NCI-H2196 treated with DMSO at 0.1 percent for 48 hours (cell line): Measurements from ENCODE around the gene USP28.
"Not testable (repeated sequence)": the region's sequence is repeated elsewhere in the genome, so short reads cannot be mapped to it uniquely, and the experiment has no call there.

ENCODE experiments used
- DNase-seq: peaks from one replicate; lab custom pipeline; 2025; ENCODE audit not compliant: unreplicated experiment; lab: John Stamatoyannopoulos, UW

USP28 gene

GRCh38 chr11:113838005-113838404 lies 37.4 kb downstream of the USP28 start:
- no peak for DNase-seq

- DNase-seq: no peak
Observed at GRCh38 chr11:113835306-113835705, 40.1 kb downstream of the USP28 start.

- no peak for DNase-seq
Observed at GRCh38 chr11:113833151-113833550, 42.2 kb downstream of the USP28 start.

- no peak for DNase-seq
Observed at GRCh38 chr11:113831314-113831713, 44.1 kb downstream of the USP28 start.

- DNase-seq: no peak
Observed at GRCh38 chr11:113829751-113830150, 45.6 kb downstream of the USP28 start.

GRCh38 chr11:113828191-113828590 lies 47.2 kb downstream of the USP28 start:
- no peak for DNase-seq

- no peak for DNase-seq
Observed at GRCh38 chr11:113827477-113827876, 47.9 kb downstream of the USP28 start.

GRCh38 chr11:113818426-113818825 lies 56.9 kb downstream of the USP28 start:
- DNase-seq: no peak

- no peak for DNase-seq
Observed at GRCh38 chr11:113817626-113818025, 57.7 kb downstream of the USP28 start.

GRCh38 chr11:113817162-113817561 lies 58.2 kb downstream of the USP28 start:
- no peak for DNase-seq

- no peak for DNase-seq
Observed at GRCh38 chr11:113814181-113814580, 61.2 kb downstream of the USP28 start.

- DNase-seq: no peak
Observed at GRCh38 chr11:113808931-113809330, 66.4 kb downstream of the USP28 start.

GRCh38 chr11:113806406-113806805 lies 69.0 kb downstream of the USP28 start:
- DNase-seq: no peak

GRCh38 chr11:113805640-113806039 lies 69.7 kb downstream of the USP28 start:
- DNase-seq: no peak

GRCh38 chr11:113802621-113803020 lies 72.8 kb downstream of the USP28 start:
- DNase-seq: no peak

- peak; percentile 48 for DNase-seq
Observed at GRCh38 chr11:113796663-113797259, 78.6 kb downstream of the USP28 start.

- no peak for DNase-seq
Observed at GRCh38 chr11:113789675-113790320, 85.6 kb downstream of the USP28 start.

GRCh38 chr11:113789016-113789415 lies 86.4 kb downstream of the USP28 start:
- not testable (repeated sequence) for DNase-seq

GRCh38 chr11:113782134-113782533 lies 93.2 kb downstream of the USP28 start:
- no peak for DNase-seq

- no peak for DNase-seq
Observed at GRCh38 chr11:113781682-113782081, 93.7 kb downstream of the USP28 start.

- no peak for DNase-seq
Observed at GRCh38 chr11:113779496-113779895, 95.9 kb downstream of the USP28 start, which contains the start of gene CLDN25. TSS of gene CLDN25 (plus strand) at chr11:113779796. CDS start at chr11:113779796, 0 bp downstream.

GRCh38 chr11:113778111-113778910 lies 97.1 kb downstream of the USP28 start:
- peak; percentile 47 for DNase-seq
